Measurements from ENCODE around the gene UQCC3.
"Not testable (repeated sequence)": the region's sequence is repeated elsewhere in the genome, so short reads cannot be mapped to it uniquely, and the experiment has no call there.

Gene UQCC3

DNA sequence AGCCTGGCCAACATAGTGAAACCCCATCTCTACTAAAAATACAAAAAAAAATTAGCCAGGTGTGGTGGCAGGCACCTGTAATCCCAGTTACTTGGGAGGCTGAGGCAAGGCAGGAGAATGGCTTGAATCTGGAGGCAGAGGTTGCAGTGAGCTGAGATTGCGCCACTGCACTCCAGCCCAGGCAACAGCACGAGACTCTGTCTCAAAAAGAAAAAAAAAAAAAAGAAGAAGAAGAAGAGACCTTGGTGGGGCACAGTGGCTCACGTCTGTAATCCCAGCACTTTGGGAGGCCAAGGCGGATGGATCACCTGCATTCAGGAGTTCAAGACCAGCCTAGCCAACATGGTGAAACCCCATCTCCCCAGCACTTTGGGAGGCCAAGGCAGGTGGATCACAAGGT is 32.4 kb downstream of the UQCC3 start:
- DNase-seq: not testable (repeated sequence)

DNA sequence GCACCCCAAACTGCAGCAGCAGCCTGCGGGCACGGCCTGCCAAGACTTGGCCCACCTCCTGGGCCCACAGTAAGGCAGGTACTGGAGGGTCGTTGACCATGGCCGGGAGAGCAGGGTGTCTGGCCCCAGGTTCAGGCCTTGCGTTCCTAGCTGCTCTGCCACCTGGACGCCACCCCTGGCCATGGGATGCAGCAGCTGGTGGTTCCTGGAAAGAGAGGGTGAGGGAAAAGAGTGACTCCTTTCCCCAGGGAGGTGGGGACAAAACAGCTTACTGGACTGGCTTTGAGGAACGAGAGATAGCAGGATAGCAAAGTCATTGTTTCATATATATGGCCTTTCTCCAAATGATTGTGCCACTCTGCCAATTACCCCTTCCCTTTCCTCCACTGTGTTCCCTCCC is 33.9 kb downstream of the UQCC3 start:
- no peak for DNase-seq

DNA sequence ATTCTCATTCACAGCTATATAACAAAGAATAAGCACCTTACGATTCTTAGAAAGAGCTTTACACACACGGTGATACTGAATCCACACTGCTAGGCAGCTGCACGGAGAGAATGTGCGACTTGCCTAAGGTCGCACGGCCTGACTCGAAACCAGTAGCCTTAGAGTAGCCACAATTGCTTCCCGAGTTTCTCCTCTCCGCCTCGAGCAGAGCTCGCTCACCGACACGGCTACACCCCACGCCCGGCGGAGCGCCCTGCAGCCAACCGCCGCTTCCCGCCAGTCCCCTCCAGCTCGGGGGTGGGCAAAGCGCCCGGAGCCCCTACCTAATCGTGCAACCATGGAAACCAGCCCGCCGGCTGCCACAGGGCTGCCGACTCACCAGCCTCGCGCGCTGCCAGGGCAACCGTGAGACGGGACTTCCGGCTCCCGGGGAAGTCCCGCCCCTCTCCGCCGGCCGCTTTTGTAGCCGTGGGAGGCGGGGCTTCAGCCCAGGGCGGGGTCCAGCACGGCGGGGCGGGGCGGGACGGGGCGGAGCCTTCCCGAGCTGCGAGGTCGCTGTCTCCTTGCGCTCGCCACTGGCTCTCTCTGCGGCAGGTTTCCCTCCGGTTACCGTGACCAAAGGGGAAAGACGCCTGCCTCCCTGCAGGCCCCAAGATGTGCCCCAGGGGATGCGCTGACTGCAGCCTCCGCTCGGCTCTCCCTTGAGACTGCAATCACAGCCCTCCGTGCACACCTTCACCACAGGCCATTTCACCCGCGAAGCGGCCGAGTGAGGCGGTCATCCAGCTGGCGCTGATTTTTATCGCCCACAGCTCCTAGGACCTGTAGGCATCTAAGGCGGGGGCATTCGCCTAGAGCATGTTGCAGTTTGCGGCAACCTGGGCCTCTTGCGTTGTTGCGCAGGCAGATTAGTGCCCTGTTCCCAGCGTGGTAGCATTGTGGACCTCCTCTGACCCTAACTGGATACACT is 34.7 kb downstream of the UQCC3 start:
- DNase-seq: peak; percentile 75

DNA sequence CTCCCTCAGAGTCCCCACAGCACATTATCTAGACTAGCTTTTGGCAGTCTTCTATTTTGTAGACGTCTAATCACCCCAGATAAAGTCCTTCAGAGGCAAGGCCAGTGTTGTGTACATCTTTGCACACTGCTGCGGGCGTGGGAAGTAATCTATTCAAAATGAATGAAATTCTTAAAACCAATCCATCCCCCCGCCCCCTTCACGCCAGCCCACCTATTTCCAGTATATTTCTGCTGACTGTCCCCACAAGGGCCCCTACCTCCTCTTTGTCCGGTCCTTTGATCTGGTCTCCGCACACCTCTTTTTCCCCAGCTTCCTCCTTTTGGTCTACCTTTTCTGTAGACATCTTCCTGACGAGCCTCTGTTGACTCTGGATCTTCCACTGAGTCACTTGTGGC is 35.4 kb downstream of the UQCC3 start:
- DNase-seq: no peak

DNA sequence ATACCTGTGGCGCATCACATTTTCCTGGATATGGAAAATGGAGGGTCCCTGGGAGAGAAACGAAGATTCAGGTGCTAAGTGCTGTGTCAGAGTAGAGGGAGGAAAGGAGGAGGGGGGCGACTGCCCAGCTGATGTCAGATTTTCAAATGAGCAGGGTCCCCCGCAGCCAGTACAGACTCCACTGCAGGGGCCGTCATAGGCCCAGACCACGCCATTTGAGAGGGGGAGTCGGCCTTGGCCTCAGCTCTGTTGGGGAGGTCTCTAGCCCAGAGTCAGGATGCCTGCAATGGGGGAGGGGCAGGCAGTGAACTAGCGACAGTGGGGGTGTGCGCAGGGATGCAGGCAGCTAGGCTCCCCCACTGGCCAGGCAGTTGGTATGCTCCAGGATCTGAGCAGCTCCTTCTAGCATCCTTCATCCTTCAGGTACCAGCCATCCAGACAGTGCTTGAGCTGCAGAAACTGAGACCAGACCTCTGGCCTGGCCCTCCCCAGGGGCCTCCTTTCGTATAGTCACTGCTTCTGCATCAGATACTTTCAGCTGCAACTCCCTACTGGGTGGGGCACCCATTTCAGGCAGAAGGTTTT is 35.9 kb downstream of the UQCC3 start, which contains the start of the genes BSCL2 and GNG3:
TSS of gene BSCL2 (minus strand) at position 148 of the 585 bp plus-strand sequence. CDS start 229 bp downstream, outside the sequence.
TSS of gene GNG3 (plus strand) at position 400 of the 585 bp plus-strand sequence. CDS start 620 bp downstream, outside the sequence.
- DNase-seq: peak; percentile 20

DNA sequence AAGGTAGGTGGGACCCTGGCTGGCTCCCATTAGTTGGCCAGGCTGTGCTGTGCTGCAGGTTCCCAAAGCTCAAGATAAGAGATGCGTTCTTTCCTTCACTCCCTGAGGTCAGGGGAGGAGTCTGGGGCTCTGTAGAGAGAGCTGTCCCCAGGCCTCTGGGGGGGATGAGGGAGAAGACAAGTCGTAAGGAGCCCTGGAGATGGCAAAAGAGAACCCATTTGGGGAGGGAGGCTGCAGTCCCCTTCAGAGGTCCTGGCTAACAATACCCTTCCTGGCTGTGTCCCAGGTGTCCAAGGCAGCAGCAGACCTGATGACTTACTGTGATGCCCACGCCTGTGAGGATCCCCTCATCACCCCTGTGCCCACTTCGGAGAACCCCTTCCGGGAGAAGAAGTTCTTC is 36.9 kb downstream of the UQCC3 start:
- no peak for DNase-seq

DNA sequence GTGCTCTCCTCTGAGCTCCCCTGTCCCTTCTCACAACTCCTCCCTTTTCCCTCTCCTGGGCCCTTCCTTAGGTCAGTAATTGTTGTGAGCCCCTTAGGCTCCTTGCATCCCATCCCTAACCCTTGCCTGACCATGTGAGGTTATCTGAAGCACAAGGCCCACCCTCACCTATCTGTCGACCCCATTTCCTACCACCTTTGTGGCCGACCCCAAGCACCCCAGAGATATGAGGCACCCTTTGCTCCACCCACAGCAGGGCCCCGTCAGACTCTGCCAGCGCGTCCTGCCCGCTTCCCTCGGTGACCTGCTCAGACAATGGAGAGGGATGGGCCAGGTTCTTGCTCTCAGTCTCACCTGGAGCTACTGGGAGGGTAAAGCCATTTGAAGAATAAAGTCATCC is 37.3 kb downstream of the UQCC3 start:
- no peak for DNase-seq

DNA sequence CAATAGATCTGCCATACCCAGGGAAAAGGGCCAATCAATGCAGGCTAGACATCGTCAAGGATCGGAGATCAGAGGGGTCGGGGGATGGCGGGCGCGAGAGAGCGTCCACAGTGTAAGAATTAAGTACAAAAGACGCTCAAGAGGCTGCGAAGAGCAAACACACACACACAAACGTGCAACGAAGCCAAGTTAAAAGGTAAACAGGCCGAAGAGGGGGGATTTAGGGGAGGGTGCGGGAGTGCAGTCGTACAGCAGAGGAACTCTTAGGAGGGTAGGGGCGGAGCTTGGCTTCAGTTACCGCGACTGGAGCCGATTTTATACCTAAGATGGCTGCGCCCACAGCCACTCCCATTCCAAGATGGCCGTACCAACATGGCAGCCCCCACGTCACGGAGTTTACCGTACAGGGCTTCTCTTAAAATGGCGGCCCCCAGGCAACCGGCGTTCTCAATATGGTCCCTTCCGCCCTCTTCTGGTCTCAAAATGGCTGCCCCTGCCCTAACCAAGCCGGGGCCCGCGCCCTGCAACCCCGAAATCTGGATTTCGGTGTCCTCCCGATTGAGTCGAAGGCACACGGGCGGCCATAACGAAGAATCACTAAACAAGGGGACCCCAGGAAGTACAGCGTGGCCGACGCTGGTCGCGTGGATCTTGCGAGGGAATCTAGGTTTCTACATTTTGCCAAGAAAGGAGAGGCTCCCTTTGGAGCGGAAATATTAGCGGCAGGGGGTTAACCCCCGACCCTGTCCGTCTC is 38.0 kb downstream of the UQCC3 start:
- peak; percentile 96 for DNase-seq

DNA sequence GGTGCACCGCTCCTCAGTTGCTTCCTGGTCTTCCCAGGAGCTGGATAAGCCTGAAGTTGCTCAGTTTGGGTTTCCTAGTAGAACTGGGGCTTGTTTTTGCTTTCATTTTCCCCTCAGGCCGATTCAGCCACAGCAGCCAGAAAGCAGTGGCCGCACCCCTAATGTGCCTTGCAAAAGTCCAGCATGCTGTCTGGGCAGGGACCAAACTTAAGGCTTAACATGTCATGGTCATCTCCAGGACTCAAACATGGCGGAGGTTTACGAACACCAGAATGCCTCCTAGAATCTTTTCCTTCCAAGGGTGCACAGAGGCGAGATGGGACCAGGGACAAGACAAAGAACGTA is 38.5 kb downstream of the UQCC3 start:
- no peak for DNase-seq

DNA sequence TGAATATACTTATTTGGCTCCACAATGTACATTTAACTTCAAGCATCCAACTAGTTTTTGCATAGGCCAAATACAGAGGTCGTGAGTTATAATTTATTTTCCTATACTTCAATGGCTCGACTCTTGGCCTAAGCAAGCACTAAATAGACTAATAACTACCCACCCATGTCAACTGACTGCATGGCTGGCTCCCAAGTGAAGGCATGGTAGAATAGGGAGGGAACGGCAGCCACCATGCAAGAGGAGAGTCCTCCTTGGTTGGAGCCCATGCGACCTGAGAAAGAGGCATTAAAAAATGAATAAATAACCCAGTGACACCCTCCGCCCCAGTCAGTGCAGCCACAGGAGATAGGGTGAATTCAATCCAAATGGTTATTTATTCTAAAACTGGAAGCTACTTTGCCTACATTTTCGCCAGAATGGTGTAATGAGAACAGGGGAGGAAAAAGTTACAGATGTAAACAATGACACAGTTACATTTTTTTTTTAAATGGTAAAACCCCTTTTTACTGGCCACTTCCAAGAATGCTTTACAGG is 40.9 kb downstream of the UQCC3 start:
- DNase-seq: no peak

DNA sequence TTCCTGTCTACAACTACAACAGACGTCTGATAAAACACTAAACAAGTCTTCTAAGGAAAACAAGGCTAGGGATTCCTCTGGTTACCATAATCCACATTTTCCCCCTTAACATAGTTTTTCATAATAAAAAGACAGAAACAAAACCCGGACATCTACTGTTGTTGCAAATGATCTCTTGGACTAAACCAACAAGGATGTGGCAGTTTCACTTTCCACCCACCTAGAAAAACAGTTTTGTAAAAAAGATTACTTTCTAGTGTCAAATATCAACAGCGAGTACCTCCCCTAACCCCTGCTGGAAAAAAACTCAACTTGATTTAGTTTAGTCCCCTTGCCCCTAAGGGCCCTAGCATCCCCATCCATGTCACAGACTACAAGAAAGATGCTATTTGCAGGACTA is 41.4 kb downstream of the UQCC3 start:
- no peak for DNase-seq

DNA sequence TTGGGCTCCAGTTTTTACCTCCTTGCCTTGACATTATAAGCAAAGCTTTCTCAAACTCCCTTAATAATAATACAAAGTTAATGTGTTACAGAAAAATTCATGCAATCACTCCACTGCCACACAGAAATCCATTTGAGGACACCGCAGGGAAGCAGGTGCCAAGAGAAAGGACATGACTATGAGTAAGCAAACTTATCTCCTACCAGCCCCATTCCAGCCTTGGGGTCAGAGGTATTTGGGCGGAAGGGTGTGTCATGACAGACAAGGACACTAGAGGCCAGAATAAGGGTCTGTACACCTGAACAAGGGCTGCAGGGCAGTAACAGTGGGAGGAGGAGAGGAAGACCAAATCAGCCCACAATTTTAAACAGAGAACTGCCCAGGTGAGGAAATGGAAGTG is 41.9 kb downstream of the UQCC3 start:
- no peak for DNase-seq

DNA sequence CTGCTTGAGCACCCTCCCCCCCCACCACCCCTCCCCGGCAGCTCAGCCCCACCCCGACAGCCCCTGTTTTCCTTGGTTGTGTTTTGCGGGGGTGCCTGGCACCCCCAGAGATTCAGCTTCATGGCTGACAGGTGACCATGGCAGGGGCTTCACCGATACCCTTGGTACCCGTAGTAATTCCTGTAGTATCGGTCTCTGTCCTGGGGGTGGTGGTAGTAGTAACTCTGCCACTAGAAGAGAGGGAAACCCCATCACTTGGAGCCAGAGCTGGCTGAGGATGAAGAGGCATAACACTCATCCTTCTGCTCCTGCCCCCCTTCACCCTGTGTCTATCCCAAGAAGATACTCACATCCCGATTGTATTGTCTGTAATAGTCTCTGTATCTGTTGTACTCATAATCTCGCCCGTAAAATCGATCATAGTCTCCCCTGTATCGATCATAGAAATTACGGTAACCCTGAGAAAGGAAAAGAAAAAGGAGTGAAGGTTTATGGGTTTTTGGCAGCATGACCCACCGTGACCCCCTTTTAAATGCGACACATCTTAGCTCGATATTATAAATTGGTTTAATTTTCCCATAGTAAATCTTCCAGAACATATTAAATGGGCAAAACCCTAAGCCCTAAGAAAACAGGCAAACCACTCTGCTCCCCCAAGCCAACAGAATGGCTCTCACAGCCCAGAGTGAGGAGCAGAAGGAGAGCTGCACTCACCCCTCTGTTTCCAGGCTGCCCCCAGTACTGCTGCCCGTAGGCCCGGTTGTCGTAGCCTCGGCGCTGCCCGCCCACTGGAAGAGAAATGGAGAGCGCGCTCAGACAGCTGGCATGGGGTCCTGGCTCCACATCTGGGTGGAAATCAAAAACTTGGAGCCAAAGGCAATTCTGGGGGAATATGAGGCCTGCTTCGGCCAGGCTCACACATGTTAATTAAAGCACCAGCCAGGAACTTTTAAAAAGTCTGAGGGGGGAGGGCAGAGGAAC is 44.0 kb downstream of the UQCC3 start:
- DNase-seq: no peak

DNA sequence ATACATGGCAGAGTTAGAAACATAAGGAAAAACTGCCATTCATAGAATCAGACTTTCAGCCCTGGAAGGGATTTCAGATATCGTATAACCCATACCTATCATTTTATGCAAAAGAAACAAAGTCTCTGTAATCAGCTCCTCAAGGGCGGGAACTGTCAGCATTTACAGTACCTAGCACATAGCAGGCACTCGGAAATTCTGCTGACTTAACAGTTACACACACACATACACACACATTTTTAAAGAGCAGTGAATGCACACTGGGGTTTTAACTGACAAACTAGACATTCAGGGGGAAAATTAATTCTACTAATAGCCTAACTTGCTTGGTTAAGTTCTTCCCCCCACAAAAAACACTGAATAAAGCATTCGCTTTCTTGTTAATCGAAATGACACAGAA is 44.7 kb downstream of the UQCC3 start:
- no peak for DNase-seq

DNA sequence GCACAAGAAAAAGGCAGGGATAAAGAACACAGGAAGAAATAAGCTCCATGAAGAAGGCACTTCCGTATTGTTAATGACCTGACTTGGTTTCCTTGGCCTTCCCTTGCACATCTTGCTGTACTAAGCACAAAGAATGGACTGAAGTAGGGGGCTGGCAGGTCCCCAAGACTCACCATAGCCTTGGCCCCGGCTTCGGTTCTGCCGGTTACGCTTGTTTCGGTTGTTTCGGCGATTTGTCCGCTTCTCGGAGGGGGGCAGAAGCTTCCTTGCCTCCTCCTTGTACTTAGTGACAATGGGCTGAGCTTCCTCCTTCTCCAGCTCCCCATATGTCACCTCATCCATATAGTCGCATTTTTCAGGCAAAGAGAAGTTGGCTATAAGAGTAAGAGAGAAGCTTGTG is 45.3 kb downstream of the UQCC3 start:
- DNase-seq: no peak

DNA sequence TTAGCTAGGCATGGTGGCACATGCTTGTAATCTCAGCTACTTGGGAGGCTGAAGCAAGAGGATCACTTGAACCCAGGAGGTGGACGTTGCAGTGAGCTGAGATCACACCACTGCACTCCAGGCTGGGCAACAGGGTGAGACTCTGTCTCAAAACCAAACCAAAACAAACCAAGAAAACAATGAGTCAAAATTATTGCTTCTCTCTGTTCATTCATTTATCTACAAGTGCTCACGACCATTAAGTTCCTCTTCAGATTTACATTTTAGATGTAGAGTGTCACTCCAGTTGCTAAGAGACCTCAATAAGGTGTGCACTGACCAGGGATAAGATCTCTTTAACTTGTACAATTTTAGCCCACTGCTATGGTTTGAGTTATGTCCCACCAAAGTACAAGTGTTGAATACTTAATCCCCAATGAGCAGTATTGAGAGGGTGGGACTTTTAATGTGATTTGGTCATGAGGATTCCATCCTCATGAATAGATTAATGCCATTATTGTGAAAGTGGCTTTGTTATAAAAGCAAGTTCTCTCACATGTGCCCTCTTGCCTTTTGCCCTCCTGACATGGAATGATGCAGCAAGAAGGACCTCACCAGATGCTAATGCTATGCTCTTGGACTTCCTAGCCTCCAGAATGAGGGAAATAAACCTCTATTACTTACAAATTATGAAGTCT is 48.0 kb downstream of the UQCC3 start:
- no peak for DNase-seq

DNA sequence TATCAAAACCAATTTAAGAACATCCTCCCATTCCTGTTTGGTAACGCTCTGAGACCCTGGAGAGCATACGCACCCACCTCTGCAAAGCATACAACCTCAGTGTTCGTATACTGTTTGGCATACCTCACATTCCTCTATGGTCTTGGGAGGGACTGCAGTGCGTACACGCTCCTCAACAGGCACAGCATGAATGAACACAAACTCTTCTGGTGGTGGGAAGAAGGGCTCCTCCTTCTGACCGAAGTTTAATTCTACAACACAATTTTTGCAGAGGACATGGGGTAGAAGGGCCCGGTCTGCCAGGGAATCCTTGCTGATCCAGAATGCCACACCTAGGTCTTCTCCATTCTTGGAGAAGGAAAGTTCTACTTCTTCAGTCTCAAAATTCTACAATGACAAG is 50.5 kb downstream of the UQCC3 start:
- DNase-seq: no peak

Measured in NCI-H187 treated with DMSO at 0.1 percent for 48 hours (cell line).